Measurements from ENCODE around the gene AFAP1. TPM values are rescaled to one million over a fixed set of nuclear protein-coding genes. Genes with fewer than 3 reads are reported as not detected.

The AFAP1 gene
- total RNA-seq, 2 donors from 2014 or later, result 32.1 to 40.1 TPM

GRCh38 chr4:7746351-7747061, 193.2 kb downstream of the AFAP1 start:
- DNase-seq (ENCODE audit: low spot score) (no peak), ATAC-seq (ENCODE audit: insufficient number of reproducible peaks, low FRiP score, low read depth) (no peak)
- Histone ChIP-seq H3K36me3 (no peaks in the 10 kb centered on the region), H3K27me3 (replicated peaks; ENCODE audit: insufficient read depth) (no peaks in the 10 kb centered on the region), H3K4me3 (no peak overlapping the region), H3K9me3 (no peaks in the 10 kb centered on the region), H3K4me1 (ENCODE audit: control insufficient read depth in 1 of 2, low read depth in 2 of 2) (peaks cover 0 to 7% of the 10 kb centered on the region in 2 donors), H3K27ac (no peak overlapping the region)
- TF ChIP-seq, protein P1, sequence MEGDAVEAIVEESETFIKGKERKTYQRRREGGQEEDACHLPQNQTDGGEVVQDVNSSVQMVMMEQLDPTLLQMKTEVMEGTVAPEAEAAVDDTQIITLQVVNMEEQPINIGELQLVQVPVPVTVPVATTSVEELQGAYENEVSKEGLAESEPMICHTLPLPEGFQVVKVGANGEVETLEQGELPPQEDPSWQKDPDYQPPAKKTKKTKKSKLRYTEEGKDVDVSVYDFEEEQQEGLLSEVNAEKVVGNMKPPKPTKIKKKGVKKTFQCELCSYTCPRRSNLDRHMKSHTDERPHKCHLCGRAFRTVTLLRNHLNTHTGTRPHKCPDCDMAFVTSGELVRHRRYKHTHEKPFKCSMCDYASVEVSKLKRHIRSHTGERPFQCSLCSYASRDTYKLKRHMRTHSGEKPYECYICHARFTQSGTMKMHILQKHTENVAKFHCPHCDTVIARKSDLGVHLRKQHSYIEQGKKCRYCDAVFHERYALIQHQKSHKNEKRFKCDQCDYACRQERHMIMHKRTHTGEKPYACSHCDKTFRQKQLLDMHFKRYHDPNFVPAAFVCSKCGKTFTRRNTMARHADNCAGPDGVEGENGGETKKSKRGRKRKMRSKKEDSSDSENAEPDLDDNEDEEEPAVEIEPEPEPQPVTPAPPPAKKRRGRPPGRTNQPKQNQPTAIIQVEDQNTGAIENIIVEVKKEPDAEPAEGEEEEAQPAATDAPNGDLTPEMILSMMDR (IDR thresholded peaks at IDR 0.05), result no peak

GRCh38 chr4:7745301-7745885, 194.3 kb downstream of the AFAP1 start:
- H3K4me1 ChIP-seq (ENCODE audit: control insufficient read depth in 1 of 2, low read depth in 2 of 2), result no peaks in the 10 kb centered on the region
- TF ChIP-seq, protein P1 (IDR thresholded peaks at IDR 0.05), result no peak
- no peak for ATAC-seq (ENCODE audit: insufficient number of reproducible peaks, low FRiP score, low read depth)
- H3K9me3 ChIP-seq, result no peaks in the 10 kb centered on the region
- H3K27ac ChIP-seq, result no peak overlapping the region
- no peaks in the 10 kb centered on the region for H3K27me3 ChIP-seq (replicated peaks; ENCODE audit: insufficient read depth)
- H3K4me3 ChIP-seq, result no peak overlapping the region
- no peaks in the 10 kb centered on the region for H3K36me3 ChIP-seq
- DNase-seq (ENCODE audit: low spot score), result no peak

DNA sequence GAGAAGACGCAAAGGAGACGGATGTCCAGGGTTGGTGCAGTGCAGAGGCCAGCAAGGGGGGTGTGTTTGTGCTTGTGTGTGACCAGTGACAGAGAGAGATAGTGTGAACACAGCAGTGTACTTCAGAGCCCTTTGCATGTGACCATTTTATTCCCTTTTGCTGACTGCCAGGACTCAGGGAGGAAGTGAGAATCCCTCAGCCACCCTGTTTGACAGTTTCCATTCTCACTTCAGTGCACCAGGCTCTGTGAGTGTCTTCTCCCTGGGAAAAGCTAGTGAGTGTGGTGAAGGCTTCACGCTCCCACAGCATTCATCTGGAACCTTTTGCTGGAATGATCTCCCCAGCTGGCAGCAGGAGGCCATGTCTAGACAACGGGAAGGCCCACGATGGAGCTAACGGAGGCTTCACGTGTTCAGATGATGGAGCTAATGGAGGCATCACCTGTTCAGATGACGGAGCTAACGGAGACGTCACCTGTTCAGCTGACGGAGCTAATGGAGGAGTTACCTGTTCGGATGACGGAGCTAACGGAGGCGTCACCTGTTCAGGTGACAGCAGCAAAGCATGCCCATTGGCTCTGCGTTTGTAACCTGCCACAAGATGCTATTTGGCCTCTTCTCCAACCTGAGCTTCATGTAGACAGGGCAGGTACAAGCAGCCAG, 195.4 kb downstream of the AFAP1 start:
- H3K36me3 ChIP-seq, result no peaks in the 10 kb centered on the region
- no peak overlapping the region for H3K4me3 ChIP-seq
- no peak overlapping the region for H3K27ac ChIP-seq
- no peaks in the 10 kb centered on the region for H3K9me3 ChIP-seq
- TF ChIP-seq, protein P1 (IDR thresholded peaks at IDR 0.05), result no peak
- H3K27me3 ChIP-seq (replicated peaks; ENCODE audit: insufficient read depth), result no peaks in the 10 kb centered on the region
- no peak for DNase-seq (ENCODE audit: low spot score)
- H3K4me1 ChIP-seq (ENCODE audit: control insufficient read depth in 1 of 2, low read depth in 2 of 2), result no peaks in the 10 kb centered on the region
- no peak for ATAC-seq (ENCODE audit: insufficient number of reproducible peaks, low FRiP score, low read depth)

GRCh38 chr4:7742807-7743280, 196.8 kb downstream of the AFAP1 start:
- H3K27ac ChIP-seq, result no peak overlapping the region
- H3K9me3 ChIP-seq, result no peaks in the 10 kb centered on the region
- no peaks in the 10 kb centered on the region for H3K36me3 ChIP-seq
- H3K4me3 ChIP-seq, result no peak overlapping the region
- H3K4me1 ChIP-seq (ENCODE audit: control insufficient read depth in 1 of 2, low read depth in 2 of 2), result no peaks in the 10 kb centered on the region
- no peaks in the 10 kb centered on the region for H3K27me3 ChIP-seq (replicated peaks; ENCODE audit: insufficient read depth)
- ATAC-seq (ENCODE audit: insufficient number of reproducible peaks, low FRiP score, low read depth) (no peak), DNase-seq (ENCODE audit: low spot score) (no peak)
- TF ChIP-seq, protein P1 (IDR thresholded peaks at IDR 0.05), result no peak

Data from thoracic aorta (tissue), 2 donors.